C4-2B (cell line): ENCODE measurements around the gene F2RL1.

Source experiments
- ZFX ChIP-seq: fragments of 450-650 bp; IDR thresholded peaks from 2 replicates; pipeline ENCODE4 v1.6.1; 2017
- TF ChIP-seq, protein P1 (sequence below): fragments of 450-650 bp; conservative IDR thresholded peaks from 2 replicates; pipeline ENCODE4 v1.5.1; 2017; ENCODE audit warnings: mild to moderate bottlenecking

DNA sequence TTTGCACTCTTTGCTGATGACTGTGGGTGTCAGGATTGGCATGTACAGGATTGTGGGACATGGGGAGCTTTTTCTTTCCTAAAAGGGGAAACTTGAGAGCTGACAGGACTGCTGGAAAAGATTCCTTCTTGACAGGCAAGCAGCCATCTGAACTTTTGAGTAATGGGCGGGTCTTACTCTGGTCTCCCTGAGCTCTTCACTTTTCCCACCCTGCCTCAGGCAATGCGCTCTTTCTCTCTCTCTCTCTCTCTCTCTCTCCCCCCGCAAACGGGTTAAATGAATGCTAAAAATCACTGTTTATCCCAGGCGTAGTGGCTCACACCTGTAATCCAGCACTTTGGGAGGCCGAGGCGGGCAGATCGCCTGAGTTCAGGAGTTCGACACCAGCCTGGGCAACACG lies 37.1 kb upstream of the F2RL1 start:
- TF ChIP-seq, protein P1, sequence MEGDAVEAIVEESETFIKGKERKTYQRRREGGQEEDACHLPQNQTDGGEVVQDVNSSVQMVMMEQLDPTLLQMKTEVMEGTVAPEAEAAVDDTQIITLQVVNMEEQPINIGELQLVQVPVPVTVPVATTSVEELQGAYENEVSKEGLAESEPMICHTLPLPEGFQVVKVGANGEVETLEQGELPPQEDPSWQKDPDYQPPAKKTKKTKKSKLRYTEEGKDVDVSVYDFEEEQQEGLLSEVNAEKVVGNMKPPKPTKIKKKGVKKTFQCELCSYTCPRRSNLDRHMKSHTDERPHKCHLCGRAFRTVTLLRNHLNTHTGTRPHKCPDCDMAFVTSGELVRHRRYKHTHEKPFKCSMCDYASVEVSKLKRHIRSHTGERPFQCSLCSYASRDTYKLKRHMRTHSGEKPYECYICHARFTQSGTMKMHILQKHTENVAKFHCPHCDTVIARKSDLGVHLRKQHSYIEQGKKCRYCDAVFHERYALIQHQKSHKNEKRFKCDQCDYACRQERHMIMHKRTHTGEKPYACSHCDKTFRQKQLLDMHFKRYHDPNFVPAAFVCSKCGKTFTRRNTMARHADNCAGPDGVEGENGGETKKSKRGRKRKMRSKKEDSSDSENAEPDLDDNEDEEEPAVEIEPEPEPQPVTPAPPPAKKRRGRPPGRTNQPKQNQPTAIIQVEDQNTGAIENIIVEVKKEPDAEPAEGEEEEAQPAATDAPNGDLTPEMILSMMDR: no peak
- TF ChIP-seq ZFX: no peak
